Pulmonary artery endothelial cell (primary cell): Measurements from ENCODE around the gene ZC3H12A. TPM values are rescaled to one million over a fixed set of nuclear protein-coding genes. Genes with fewer than 3 reads are reported as not detected.
A peak's percentile ranks its signal among the peaks of the same experiment; 100 is the strongest.
"Not testable (repeated sequence)": the region's sequence is repeated elsewhere in the genome, so short reads cannot be mapped to it uniquely, and the experiment has no call there.

ENCODE experiments used
- DNase-seq: peaks from one replicate; pipeline ENCODE4 v3.0.0-alpha.2; 2011; ENCODE audit warnings: low read depth, low spot score
- total RNA-seq: library from RNA; depleted of rRNA; stranded (reverse); fragments of >200 nt; gene quantifications from 2 replicates; pipeline ENCODE4 v1.2.3, GENCODE V29; 2014

The ZC3H12A gene
- total RNA-seq, 1 donor from 2014 or later, result 5.7 TPM

- DNase-seq, result peak; percentile 56
Measured at GRCh38 chr1:37498872-37499617, 24.7 kb downstream of the ZC3H12A start.

DNA sequence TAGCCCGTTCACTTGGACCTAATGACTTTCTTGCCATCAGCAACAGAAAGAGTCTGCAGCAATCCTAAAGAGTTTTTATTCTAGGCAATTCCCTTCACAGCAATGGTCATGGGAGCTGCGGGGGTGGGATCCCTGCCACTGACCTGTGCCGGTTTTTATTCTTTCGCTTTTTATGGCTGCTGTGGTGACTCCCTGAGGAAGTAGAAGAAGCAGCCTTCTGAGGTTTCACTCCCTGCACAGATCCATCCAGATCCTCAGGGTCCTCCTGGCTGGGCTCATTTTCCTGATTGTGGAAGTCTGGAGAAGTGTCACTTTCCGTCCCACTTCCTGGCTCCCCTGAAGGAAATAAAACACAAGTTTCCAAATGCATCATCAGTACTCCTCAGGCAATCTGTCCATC lies 27.3 kb downstream of the ZC3H12A start:
- DNase-seq, result no peak

GRCh38 chr1:37502104-37502503 lies 27.7 kb downstream of the ZC3H12A start:
- DNase-seq, result no peak

DNA sequence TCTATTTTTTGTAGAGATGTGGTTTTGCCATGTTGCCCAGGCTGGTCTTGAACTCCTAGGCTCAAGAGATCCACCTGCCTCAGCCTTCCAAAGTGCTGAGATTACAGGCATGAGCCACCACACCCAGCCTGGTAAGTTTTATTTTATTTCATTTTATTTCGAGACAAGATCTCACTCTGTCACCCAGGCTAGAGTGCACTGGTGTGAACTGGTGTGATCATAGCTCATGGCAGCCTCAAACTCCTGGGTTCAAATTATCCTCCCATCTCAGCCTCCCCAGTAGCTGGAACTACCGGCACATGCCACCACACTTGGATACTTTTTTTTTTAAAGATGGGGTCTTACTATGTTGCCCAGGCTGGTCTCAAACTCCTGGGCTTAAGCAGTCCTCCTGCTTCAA lies 28.4 kb downstream of the ZC3H12A start:
- not testable (repeated sequence) for DNase-seq

DNA sequence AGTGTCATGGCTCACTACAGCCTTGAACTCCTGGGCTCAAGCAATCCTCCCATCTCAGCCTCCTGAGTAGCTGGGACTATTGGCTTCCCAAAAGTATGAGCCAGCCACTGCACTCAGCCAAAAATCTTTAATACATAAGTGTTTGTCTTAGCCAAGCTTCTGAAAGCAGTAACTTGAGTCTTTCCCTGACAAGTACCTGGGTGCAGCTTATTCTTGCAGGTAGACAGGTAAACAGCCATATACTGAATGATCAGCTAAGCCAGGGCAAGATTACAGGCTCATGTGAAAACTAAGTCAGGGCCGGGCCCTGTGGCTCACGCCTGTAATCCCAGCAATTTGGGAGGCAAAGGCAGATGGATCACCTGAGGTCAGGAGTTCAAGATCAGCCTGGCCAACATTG lies 32.4 kb downstream of the ZC3H12A start:
- no peak for DNase-seq

- DNase-seq, result no peak
Measured at GRCh38 chr1:37509181-37509580, 34.8 kb downstream of the ZC3H12A start.

DNA sequence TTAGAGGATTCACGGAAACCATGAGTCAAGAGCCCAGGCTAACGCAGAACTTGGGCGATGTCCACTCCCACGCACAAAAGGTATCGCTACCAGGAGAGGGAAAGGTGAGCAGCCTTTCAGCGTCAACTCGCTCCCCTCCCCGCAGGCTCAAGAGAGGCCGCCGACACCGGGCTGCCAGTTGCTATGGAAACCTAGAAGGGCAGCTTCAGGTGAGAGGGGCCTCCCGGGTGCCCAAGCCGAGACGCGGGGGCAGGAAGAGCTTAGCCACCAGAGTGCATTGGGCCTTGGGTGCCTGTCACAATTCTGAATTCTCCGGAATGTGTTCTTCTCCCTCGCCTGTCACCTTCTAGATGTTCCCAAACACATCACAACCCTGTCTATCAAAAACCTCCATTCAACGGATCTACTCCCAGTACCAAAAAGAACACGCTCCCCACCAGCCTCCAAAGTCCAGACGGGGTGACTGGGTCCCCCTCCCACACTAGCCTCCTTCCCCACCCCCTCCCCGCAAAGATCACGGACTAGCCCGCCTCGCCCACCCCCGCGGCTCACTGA lies 39.5 kb downstream of the ZC3H12A start:
- DNase-seq, result no peak

GRCh38 chr1:37514350-37515184 lies 40.2 kb downstream of the ZC3H12A start, which contains the start of gene MEAF6:
Gene MEAF6, minus strand, starts transcription at chr1:37514766. Its CDS starts 20 bp downstream, at chr1:37514746.
- DNase-seq, result peak; percentile 30

GRCh38 chr1:37515185-37516034 lies 41.0 kb downstream of the ZC3H12A start:
- DNase-seq, result no peak

- no peak for DNase-seq
Measured at GRCh38 chr1:37517569-37517968, 43.2 kb downstream of the ZC3H12A start.

GRCh38 chr1:37518241-37518640 lies 43.9 kb downstream of the ZC3H12A start:
- not testable (repeated sequence) for DNase-seq

DNA sequence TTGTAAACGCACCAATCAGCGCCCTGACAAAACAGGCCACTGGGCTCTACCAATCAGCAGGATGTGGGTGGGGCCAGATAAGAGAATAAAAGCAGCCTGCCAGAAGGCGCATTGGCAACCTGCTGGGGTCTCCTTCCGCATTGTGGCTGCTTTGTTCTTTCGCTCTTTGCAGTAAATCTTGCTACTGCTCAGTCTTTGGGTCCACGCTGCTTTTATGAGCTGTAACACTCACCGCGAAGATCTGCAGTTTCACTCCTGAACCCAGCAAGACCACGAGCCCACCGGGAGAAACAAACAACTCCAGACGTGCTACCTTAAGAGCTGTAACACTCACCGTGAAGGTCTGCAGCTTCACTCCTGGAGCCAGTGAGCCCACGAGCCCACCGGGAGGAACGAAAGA lies 44.5 kb downstream of the ZC3H12A start:
- DNase-seq, result not testable (repeated sequence)

GRCh38 chr1:37519613-37520012 lies 45.2 kb downstream of the ZC3H12A start:
- no peak for DNase-seq

- DNase-seq, result not testable (repeated sequence)
Measured at GRCh38 chr1:37529888-37530287, 55.5 kb downstream of the ZC3H12A start.

DNA sequence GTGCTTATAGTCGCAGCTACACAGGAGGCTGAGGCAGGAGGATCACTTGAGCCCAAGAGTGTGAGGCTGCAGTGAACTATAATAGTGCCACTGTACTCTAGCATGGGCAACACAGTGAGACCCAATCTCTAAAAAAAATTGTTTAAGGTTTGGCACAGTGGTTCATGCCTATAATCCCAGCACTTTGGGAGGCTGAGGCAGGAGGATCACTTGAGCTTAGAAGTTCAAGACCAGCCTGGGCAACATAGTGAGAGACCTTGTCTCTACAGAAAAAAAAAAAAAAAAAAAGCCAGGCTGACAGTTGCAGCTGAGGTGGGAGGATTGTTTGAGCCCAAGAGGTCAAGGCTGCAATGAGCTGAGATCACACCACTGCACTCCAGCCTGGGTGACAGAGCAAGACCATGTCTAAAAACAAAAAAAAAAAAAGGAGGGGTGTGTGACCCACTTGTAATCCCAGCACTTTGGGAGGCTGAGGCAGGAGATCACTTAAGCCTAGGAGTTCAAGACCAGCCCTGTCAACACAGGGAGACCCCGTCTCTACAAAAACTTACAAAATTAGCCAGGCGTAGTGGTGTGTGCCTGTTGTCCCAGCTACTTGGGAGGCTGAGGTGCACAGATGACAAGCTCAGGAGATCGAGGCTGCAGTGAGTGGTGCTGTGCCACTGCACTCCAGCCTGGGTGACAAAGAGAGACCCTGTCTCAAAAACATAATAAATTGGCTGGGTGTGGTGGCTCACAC lies 58.2 kb downstream of the ZC3H12A start:
- not testable (repeated sequence) for DNase-seq

DNA sequence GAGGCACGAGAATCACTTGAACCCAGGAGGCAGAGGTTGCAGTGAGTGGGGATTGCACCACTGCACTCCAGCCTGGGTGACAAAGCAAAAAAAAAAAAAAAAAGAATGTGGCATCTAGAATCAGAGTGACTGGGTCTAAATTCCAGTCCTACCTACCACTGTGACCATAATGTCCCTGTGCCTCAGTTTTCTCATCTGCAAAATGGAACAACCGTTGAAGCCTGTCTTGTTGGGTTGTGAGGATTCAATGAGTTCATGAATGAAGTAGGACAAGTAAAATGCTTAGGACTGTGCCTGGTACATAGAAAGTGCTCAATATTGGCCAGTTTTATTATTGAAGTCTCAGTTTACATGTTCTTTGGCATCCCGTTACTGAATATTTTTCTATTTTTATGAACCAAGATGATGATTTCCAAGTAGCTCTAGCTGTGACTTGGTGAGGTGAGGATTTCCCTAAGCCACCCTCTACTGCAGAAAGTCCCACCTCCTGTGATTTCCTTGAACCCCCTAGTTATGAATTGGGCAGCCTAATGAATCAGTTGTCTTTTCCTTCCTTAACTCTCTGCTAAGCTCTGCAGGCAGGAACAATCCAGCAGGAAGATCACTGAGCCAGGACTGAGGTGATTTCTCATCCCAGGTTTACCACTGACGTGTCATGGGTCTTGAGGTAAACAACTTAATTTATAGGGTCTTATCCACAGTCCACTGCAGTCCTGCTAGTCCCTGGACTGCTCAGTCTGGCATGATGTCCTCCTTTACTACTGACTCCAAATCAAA lies 59.1 kb downstream of the ZC3H12A start:
- no peak for DNase-seq
